Activated CD8-positive, alpha-beta T cell treated with anti-CD3 and anti-CD28 coated beads for 36 hours (primary cell): ENCODE data around the gene FRMD5. TPM values are rescaled to one million over a fixed set of nuclear protein-coding genes. Genes with fewer than 3 reads are reported as not detected.

ENCODE experiments used
- ATAC-seq: fragments of 200-7000 bp; cut with Tn5 transposase; one replicate; pipeline ENCODE4 v1.10.0; 2021; ENCODE audit warnings: mild to moderate bottlenecking, moderate library complexity
- CTCF ChIA-PET: fragments of 350-600 bp; sonication (Branson Sonifier 250); formaldehyde crosslinking; loops from one replicate; lab custom pipeline; 2021; ENCODE audit warnings: antibody characterized with exemption; lab: Charles Lee
- POLR2A ChIA-PET: fragments of 350-600 bp; sonication (Branson Sonifier 250); formaldehyde crosslinking; loops from one replicate; lab custom pipeline; 2021; ENCODE audit warnings: antibody characterized with exemption; lab: Charles Lee
- DNase-seq: peaks from one replicate; pipeline ENCODE4 v3.0.0-alpha.2; 2020
- H3K27ac Mint-ChIP-seq: one replicate; pipeline ENCODE4 v1.8.0; 2021; ENCODE audit warnings: mild to moderate bottlenecking, mixed read lengths
- H3K27me3 Mint-ChIP-seq: one replicate; pipeline ENCODE4 v1.8.0; 2021; ENCODE audit warnings: mixed read lengths
- H3K36me3 Mint-ChIP-seq: one replicate; pipeline ENCODE4 v1.8.0; 2021; ENCODE audit warnings: low read depth, mixed read lengths
- H3K4me1 Mint-ChIP-seq: one replicate; pipeline ENCODE4 v1.8.0; 2021; ENCODE audit warnings: low read depth, mixed read lengths
- H3K4me3 Mint-ChIP-seq: one replicate; pipeline ENCODE4 v1.8.0; 2021; ENCODE audit warnings: mild to moderate bottlenecking, moderate library complexity, mixed read lengths
- H3K9me3 Mint-ChIP-seq: one replicate; pipeline ENCODE4 v1.8.0; 2021; ENCODE audit warnings: mixed read lengths
- CTCF ChIP-seq: fragments of 200-600 bp; IDR thresholded peaks from one replicate; pipeline ENCODE4 v1.8.0; 2022; ENCODE audit warnings: antibody characterized with exemption, mild to moderate bottlenecking
- intact Hi-C: fragments of 100-400 bp; cut with micrococcal nuclease; formaldehyde crosslinking; loops from one replicate; pipeline ENCODE4 v1.10.0; 2022
- total RNA-seq, 2 experiments: library from RNA; stranded (reverse); gene quantifications; one replicate each; pipeline ENCODE4 v1.2.3, GENCODE V29; 2021

Gene FRMD5
- total RNA-seq, 2 experiments from 2014 or later = 0.23 to 0.25 TPM

DNA sequence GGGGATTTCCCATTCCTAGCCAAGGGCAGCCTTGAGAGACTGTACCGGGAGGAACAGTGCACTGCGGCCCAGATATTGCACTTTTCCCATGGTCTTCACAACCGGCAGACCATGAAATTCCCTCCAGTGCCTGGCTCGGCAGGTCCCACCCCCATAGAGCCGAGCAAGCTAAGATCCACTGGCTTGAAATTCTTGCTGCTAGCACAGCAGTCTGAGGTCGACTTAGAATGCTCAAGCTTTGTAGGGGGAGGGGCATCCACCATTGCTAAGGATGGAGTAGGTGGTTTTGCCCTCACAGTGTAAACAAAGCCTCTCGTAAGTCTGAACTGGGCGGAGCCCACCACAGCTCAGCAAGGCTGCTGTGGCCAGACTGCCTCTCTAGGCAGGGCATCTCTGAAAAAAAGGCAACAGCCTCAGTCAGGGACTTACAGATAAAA lies 156.3 kb downstream of the FRMD5 start:
- no peak for TF ChIP-seq CTCF
- DNase-seq (no peak), ATAC-seq (no peak)
- no peaks in the 10 kb centered on the region for H3K36me3 Mint-ChIP-seq
- peaks cover 50% of the 10 kb centered on the region for H3K27me3 Mint-ChIP-seq
- CTCF ChIA-PET = no interaction called here
- POLR2A ChIA-PET = no interaction called here
- intact Hi-C loops = no loop called here
- no peak overlapping the region for H3K4me3 Mint-ChIP-seq
- H3K27ac Mint-ChIP-seq = no peak overlapping the region
- H3K9me3 Mint-ChIP-seq = no peaks in the 10 kb centered on the region
- H3K4me1 Mint-ChIP-seq = no peaks in the 10 kb centered on the region

DNA sequence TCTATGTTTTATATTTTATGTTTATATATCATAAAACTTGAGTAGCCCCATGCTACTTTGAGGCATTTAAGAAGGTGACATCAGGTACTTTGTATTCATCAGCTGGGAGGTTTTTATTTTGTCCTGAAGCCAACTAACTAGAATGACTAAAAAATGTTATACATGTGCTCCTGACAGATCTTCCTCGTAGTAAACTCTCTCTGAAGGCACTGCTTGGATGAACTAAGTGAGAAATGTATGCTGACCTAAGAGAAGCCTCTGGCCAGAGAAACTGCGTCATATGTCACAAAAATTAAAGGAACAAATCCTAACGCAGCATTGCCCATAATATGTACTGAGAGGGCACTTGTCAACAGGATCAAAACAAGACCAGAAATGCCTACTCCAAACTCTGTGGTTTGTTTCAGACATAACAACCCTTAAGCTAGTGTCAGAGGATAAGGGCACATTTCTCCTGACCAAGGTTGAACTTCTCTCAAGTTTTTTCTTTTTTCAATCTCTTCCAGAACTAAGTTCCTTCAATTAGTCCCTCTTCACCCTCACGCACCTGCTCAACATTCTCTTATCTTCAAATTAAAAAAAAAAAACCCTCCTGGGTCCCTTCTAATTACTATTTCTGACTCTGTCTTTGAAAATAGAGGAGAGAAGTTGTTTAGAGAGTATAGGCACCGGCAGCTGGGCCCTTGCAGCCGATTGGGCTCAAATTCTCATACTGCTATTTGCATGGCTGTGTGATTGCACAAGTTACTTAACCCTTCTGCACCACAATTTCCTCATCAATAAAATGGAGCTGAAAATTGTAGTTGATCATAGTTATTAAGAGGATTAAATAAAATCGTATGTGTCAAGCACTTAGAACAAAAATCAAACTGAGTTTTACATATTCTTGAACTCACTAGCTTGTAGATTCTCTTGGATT lies 159.0 kb downstream of the FRMD5 start:
- no peaks in the 10 kb centered on the region for H3K9me3 Mint-ChIP-seq
- CTCF ChIA-PET = no interaction called here
- no peak for ATAC-seq
- no peak for DNase-seq
- H3K4me3 Mint-ChIP-seq = no peak overlapping the region
- intact Hi-C loops = no loop called here
- POLR2A ChIA-PET = no interaction called here
- no peaks in the 10 kb centered on the region for H3K36me3 Mint-ChIP-seq
- H3K27ac Mint-ChIP-seq = no peak overlapping the region
- TF ChIP-seq CTCF = no peak
- peaks cover 33% of the 10 kb centered on the region for H3K27me3 Mint-ChIP-seq
- H3K4me1 Mint-ChIP-seq = no peaks in the 10 kb centered on the region

DNA sequence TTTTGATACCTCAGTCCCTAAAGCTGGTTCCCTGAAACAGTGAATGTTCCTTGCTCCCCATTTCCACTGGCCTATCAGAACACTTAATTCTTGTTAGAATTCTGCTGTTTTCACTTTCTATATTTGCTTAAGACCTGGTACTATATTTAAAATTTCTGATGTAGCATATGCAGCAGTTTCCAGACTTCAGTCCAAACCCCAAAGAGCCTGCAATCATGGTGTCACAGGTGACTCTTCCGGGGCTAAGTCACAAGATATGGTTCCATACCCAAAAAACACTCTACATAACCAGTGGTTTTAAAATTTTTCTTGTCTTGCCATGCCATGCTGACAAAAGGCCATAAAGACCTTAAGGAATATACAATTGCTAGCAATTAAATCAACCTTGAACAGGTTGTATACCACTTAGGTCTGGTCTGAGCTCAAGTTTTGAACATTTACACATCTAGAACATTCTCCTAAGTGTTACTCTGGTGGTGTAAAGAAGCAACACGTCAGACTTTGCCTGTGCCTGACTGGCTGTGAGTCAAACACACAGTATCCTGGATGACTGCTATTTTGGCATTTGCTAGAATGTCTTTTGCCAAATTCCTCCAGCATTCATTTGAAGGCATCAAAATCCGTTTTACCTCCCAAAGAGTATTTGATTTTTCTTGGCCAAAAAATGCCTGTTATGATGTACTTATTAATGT lies 160.0 kb downstream of the FRMD5 start:
- ChIA-PET CTCF (interaction anchor here (0.8 to 1.3 kb wide), 2 partner anchors 12 to 31 kb away, joined by 3 read pairs; no protein-coding TSS in a partner anchor), POLR2A (no interaction called here)
- Mint-ChIP-seq H3K9me3 (no peaks in the 10 kb centered on the region), H3K4me3 (no peak overlapping the region), H3K4me1 (peaks cover 5% of the 10 kb centered on the region), H3K27ac (no peak overlapping the region), H3K27me3 (peaks cover 34% of the 10 kb centered on the region), H3K36me3 (no peaks in the 10 kb centered on the region)
- ATAC-seq (no peak), DNase-seq (no peak)
- no peak for TF ChIP-seq CTCF
- intact Hi-C loops = no loop called here

- intact Hi-C loops = no loop called here
- Mint-ChIP-seq H3K4me3 (no peak overlapping the region), H3K27ac (no peak overlapping the region), H3K36me3 (no peaks in the 10 kb centered on the region), H3K27me3 (peaks cover 30% of the 10 kb centered on the region), H3K4me1 (peaks cover 5% of the 10 kb centered on the region), H3K9me3 (no peaks in the 10 kb centered on the region)
- no peak for TF ChIP-seq CTCF
- ChIA-PET CTCF (interaction anchor here (0.8 to 1.3 kb wide), 2 partner anchors 11 to 32 kb away, joined by 3 read pairs; no protein-coding TSS in a partner anchor), POLR2A (no interaction called here)
- ATAC-seq (no peak), DNase-seq (no peak)
Measured at GRCh38 chr15:44034334-44034733, 160.7 kb downstream of the FRMD5 start.
